HepG2 (cell line): Measurements from ENCODE around the gene ZCCHC12. TPM values are rescaled to one million over a fixed set of nuclear protein-coding genes. Genes with fewer than 3 reads are reported as not detected.

Experiments used
- ATAC-seq: fragments of 200-7000 bp; cut with Tn5 transposase; 3 replicates; pipeline ENCODE4 v1.9.1; 2020; ENCODE audit warnings: mild to moderate bottlenecking, moderate library complexity
- BruUV-seq: library from RNA; stranded (reverse); fragments of 400-500 nt; replicated peaks from 2 replicates; lab custom pipeline; 2021; lab: Mats Ljungman, UMichigan
- CTCF ChIA-PET: fragments of 300-600 bp; formaldehyde crosslinking; extraction: SDS; loops from one replicate; lab custom pipeline; 2021; ENCODE audit warnings: low total read pairs, inconsistent platforms, low intra/inter-chr PET ratio; lab: Yijun Ruan, JAX
- POLR2A ChIA-PET: fragments of 350-600 bp; sonication (Branson Sonifier 250); formaldehyde crosslinking; loops from one replicate; lab custom pipeline; 2020; ENCODE audit warnings: antibody characterized with exemption, inconsistent platforms; lab: Yijun Ruan, JAX
- DNase-seq: peaks from one replicate; pipeline ENCODE4 v3.0.0-alpha.2; 2015; ENCODE audit warnings: low spot score
- FAIRE-seq: peaks from 3 replicates; lab custom pipeline; 2011; peaks lifted over from hg19 to GRCh38; lab: Jason Lieb, UNC
- H2AFZ ChIP-seq: one replicate; pipeline ENCODE4 v1.6.1; 2011; ENCODE audit warnings: low read length, inconsistent platforms
- H3K27ac ChIP-seq: fragments of 300-600 bp; 3 replicates; pipeline ENCODE4 v1.8.0; 2011; ENCODE audit warnings: mixed run types, mild to moderate bottlenecking, mixed read lengths, low read length, inconsistent platforms; ENCODE audit not compliant: insufficient read depth; ENCODE audit errors: extremely low read length
- H3K27me3 ChIP-seq, 2 experiments: fragments of 200-600 bp in 1 of 2; 2 replicates in 1 of 2; 3 replicates in 1 of 2; pipeline versions ENCODE4 v1.6.0 to v1.8.0; 2011; ENCODE audit warnings: low read length in 2 of 2, mild to moderate bottlenecking in 2 of 2, moderate library complexity in 2 of 2, inconsistent platforms in 1 of 2; ENCODE audit not compliant: insufficient read depth in 2 of 2, control insufficient read depth in 1 of 2
- H3K36me3 ChIP-seq, 2 experiments: fragments of 200-600 bp in 1 of 2; replicated peaks in 1 of 2; 2 replicates in 1 of 2; 3 replicates in 1 of 2; pipeline versions ENCODE4 v1.5.1 to v1.8.0; 2011; ENCODE audit warnings: low read length in 2 of 2, inconsistent platforms in 1 of 2; ENCODE audit not compliant: insufficient read depth in 2 of 2, control insufficient read depth in 1 of 2
- H3K4me1 ChIP-seq: 2 replicates; pipeline ENCODE4 v1.5.1; 2012; ENCODE audit warnings: low read length, inconsistent platforms; ENCODE audit not compliant: insufficient read depth
- H3K4me2 ChIP-seq: 2 replicates; pipeline ENCODE4 v1.6.0; 2011; ENCODE audit warnings: low read depth, low read length, inconsistent platforms
- H3K4me3 ChIP-seq, 3 experiments: fragments of 200-600 bp in 1 of 3; sonication (generic), shearing (Covaris generic) in 1 of 3; replicated peaks in 1 of 3; 2 replicates each; pipeline ENCODE4 v1.5.1; 2011 to 2016; ENCODE audit warnings: low read length in 3 of 3, inconsistent platforms in 2 of 3, low read depth in 2 of 3, mild to moderate bottlenecking in 2 of 3, control low read depth in 1 of 3, mixed read lengths in 1 of 3; ENCODE audit not compliant: insufficient read depth in 1 of 3
- H3K79me2 ChIP-seq: one replicate; pipeline ENCODE4 v1.6.1; 2011; ENCODE audit warnings: low read length, inconsistent platforms; ENCODE audit not compliant: insufficient read depth
- H3K9ac ChIP-seq: 2 replicates; pipeline ENCODE4 v1.6.0; 2011; ENCODE audit warnings: mild to moderate bottlenecking, low read depth, low read length, inconsistent platforms; ENCODE audit not compliant: insufficient read depth
- H3K9me3 ChIP-seq: 2 replicates; pipeline ENCODE4 v1.5.1; 2012; ENCODE audit warnings: mild to moderate bottlenecking, low read length
- H4K20me1 ChIP-seq: 2 replicates; pipeline ENCODE4 v1.6.0; 2011; ENCODE audit warnings: inconsistent platforms, mild to moderate bottlenecking, low read length, moderate library complexity; ENCODE audit not compliant: insufficient read depth
- AFF4 ChIP-seq: sonication (generic); formaldehyde crosslinking; IDR thresholded peaks from 2 replicates; pipeline ENCODE4 v1.4.0; 2020; ENCODE audit warnings: missing genetic modification reagents
- CSRNP2 ChIP-seq: sonication (generic); formaldehyde crosslinking; conservative IDR thresholded peaks from 2 replicates; pipeline ENCODE4 v1.8.0; 2022; ENCODE audit warnings: low read depth, missing genetic modification reagents
- DDIT3 ChIP-seq: sonication (generic); formaldehyde crosslinking; IDR thresholded peaks from 2 replicates; pipeline ENCODE4 v1.4.0; 2020; ENCODE audit warnings: mild to moderate bottlenecking, missing genetic modification reagents
- IKZF1 ChIP-seq: fragments of 450-650 bp; IDR thresholded peaks from 2 replicates; pipeline ENCODE4 v1.7.1; 2016
- MATR3 ChIP-seq: sonication (generic); formaldehyde crosslinking; IDR thresholded peaks from 2 replicates; pipeline ENCODE4 v1.4.0; 2020; ENCODE audit warnings: missing genetic modification reagents
- MEF2D ChIP-seq: sonication (generic); formaldehyde crosslinking; IDR thresholded peaks from 2 replicates; pipeline ENCODE4 v1.5.1; 2020; ENCODE audit warnings: mild to moderate bottlenecking, missing genetic modification reagents
- MIER2 ChIP-seq: IDR thresholded peaks from 2 replicates; pipeline ENCODE4 v1.6.1; 2016; ENCODE audit warnings: missing biosample characterization, missing genetic modification reagents
- MYNN ChIP-seq: sonication (generic); formaldehyde crosslinking; IDR thresholded peaks from 2 replicates; pipeline ENCODE4 v1.4.0; 2020; ENCODE audit warnings: mild to moderate bottlenecking, low read depth, missing genetic modification reagents
- NFRKB ChIP-seq: fragments of 450-650 bp; IDR thresholded peaks from 2 replicates; pipeline ENCODE4 v1.6.1; 2017
- SKI ChIP-seq: fragments of 450-650 bp; IDR thresholded peaks from one replicate; pipeline ENCODE4 v1.6.1; 2018; ENCODE audit warnings: mild to moderate bottlenecking; ENCODE audit not compliant: partially characterized antibody
- SNAI1 ChIP-seq: sonication (generic); formaldehyde crosslinking; IDR thresholded peaks from 2 replicates; pipeline ENCODE4 v1.5.0; 2020; ENCODE audit warnings: mild to moderate bottlenecking, missing genetic modification reagents, borderline replicate concordance
- SOX6 ChIP-seq, 2 experiments: fragments of 450-650 bp in 1 of 2; sonication (generic) in 1 of 2; formaldehyde crosslinking in 1 of 2; IDR thresholded peaks; 2 replicates each; pipeline versions ENCODE4 v1.4.0 to v1.6.1; 2017 to 2020; ENCODE audit warnings: antibody characterized with exemption in 1 of 2, mild to moderate bottlenecking in 1 of 2, missing genetic modification reagents in 1 of 2
- TEF ChIP-seq: sonication (generic); formaldehyde crosslinking; IDR thresholded peaks from 2 replicates; pipeline ENCODE4 v1.5.0; 2020; ENCODE audit warnings: missing genetic modification reagents
- ZNF224 ChIP-seq: sonication (generic); formaldehyde crosslinking; IDR thresholded peaks from 2 replicates; pipeline ENCODE4 v1.5.0; 2020; ENCODE audit warnings: mild to moderate bottlenecking, missing genetic modification reagents
- ZNF737 ChIP-seq: sonication (generic); formaldehyde crosslinking; IDR thresholded peaks from 2 replicates; pipeline ENCODE4 v1.5.0; 2020; ENCODE audit warnings: missing genetic modification reagents, mild to moderate bottlenecking, borderline replicate concordance
- ZNF790 ChIP-seq: sonication (generic); formaldehyde crosslinking; IDR thresholded peaks from 2 replicates; pipeline ENCODE4 v1.8.0; 2022; ENCODE audit warnings: missing genetic modification reagents, mild to moderate bottlenecking, borderline replicate concordance
- WGBS: methylation state at CpG from one replicate; pipeline ENCODE4 v1.1.6; 2017; ENCODE audit warnings: low lambda C conversion rate; 5-methylcytosine and 5-hydroxymethylcytosine counted together
- in situ Hi-C: cut with HindIII; loops from 2 replicates; pipeline ENCODE4 v1.10.0; 2017; ENCODE audit warnings: low pct_unique_long_range_greater_than_20kb; ENCODE audit not compliant: extremely low pct_ligation_motif_present
- intact Hi-C: fragments of 100-400 bp; cut with micrococcal nuclease; formaldehyde crosslinking; loops from one replicate; pipeline ENCODE4 v1.10.0; 2022; ENCODE audit not compliant: unreplicated experiment
- polyA plus RNA-seq, 8 experiments: library from polyadenylated mRNA; depleted of rRNA in 3 of 8; stranded (reverse) in 7 of 8; unstranded in 1 of 8; fragments of >200 nt; fragmentation: Illumina TruSeq in 4 of 8; extraction: Trizol in 4 of 8; gene quantifications; 2 replicates each; pipeline versions ENCODE4 v1.2.1 to v1.2.3, GENCODE V29; 2011 to 2016; ENCODE audit warnings: low read depth in 4 of 8, missing spikeins in 1 of 8, mixed read lengths in 1 of 8; ENCODE audit not compliant: insufficient read depth in 1 of 8
- total RNA-seq, 5 experiments: library from RNA; depleted of rRNA; stranded (reverse); fragments of >200 nt; fragmentation: Illumina TruSeq; extraction: Trizol; gene quantifications; 2 replicates each; pipeline ENCODE4 v1.2.3, GENCODE V29; 2016; ENCODE audit warnings: low read depth in 1 of 5

Gene ZCCHC12
- total and polyA plus RNA-seq, 2 of the 13 experiments (the other 11 are each of a cell fraction or from before 2014, with no cell fraction given): 0.05 to 0.20 TPM

GRCh38 chrX:118867251-118867650 is 43.6 kb downstream of the ZCCHC12 start:
- H3K79me2 ChIP-seq: no peaks in the 10 kb centered on the region
- CTCF ChIA-PET: no interaction called here
- intact Hi-C loops: no loop called here
- no peak overlapping the region for H3K4me2 ChIP-seq
- POLR2A ChIA-PET: no interaction called here
- no peak overlapping the region for H2AFZ ChIP-seq
- H3K4me3 ChIP-seq: no peak overlapping the region
- no peaks in the 10 kb centered on the region for H3K36me3 ChIP-seq
- in situ Hi-C loops: loop anchor here (25.0 kb wide), 1 partner anchor 120 kb away; no protein-coding TSS in a partner anchor
- H3K4me1 ChIP-seq: no peaks in the 10 kb centered on the region
- DNase-seq (no peak), ATAC-seq (no peak), FAIRE-seq (no peak)
- H3K27me3 ChIP-seq: no peaks in the 10 kb centered on the region
- TF ChIP-seq CSRNP2 (CRISPR knock-in tag) (no peak), SKI (no peak), ZNF790 (CRISPR knock-in tag) (no peak), MYNN (CRISPR knock-in tag) (no peak), SOX6 (IDR thresholded peaks at IDR 0.05) (no peak), SOX6 (CRISPR knock-in tag; IDR thresholded peaks at IDR 0.05) (no peak), IKZF1 (no peak), MIER2 (CRISPR knock-in tag) (no peak), AFF4 (CRISPR knock-in tag) (no peak), ZNF737 (CRISPR knock-in tag) (no peak), TEF (CRISPR knock-in tag) (no peak), DDIT3 (CRISPR knock-in tag) (no peak), NFRKB (no peak), SNAI1 (CRISPR knock-in tag) (no peak), MEF2D (CRISPR knock-in tag) (no peak), MATR3 (CRISPR knock-in tag) (no peak), ZNF224 (CRISPR knock-in tag) (no peak)
- H3K9ac ChIP-seq: no peak overlapping the region
- no peaks in the 10 kb centered on the region for H3K9me3 ChIP-seq
- 70% methylated on average over 2 of the region's 3 CpGs for WGBS
- H3K27ac ChIP-seq: no peak overlapping the region
- BruUV-seq: no TSS peak
- no peaks in the 10 kb centered on the region for H4K20me1 ChIP-seq
